OCI-LY7 (cell line): Measurements from ENCODE around the gene PLPP3. TPM values are rescaled to one million over a fixed set of nuclear protein-coding genes. Genes with fewer than 3 reads are reported as not detected.

Source experiments
- BruUV-seq: library from RNA; stranded (reverse); fragments of 400-500 nt; replicated peaks from 2 replicates; lab custom pipeline; 2021; lab: Mats Ljungman, UMichigan
- CTCF ChIA-PET: fragments of 300-600 bp; sonication (Branson Sonifier 250); formaldehyde crosslinking; loops from one replicate; lab custom pipeline; 2022; ENCODE audit warnings: antibody characterized with exemption; ENCODE audit not compliant: unreplicated experiment; lab: Charles Lee
- POLR2A ChIA-PET: fragments of 300-600 bp; sonication (Branson Sonifier 250); formaldehyde crosslinking; loops from one replicate; lab custom pipeline; 2022; ENCODE audit warnings: antibody characterized with exemption; lab: Charles Lee
- DNase-seq: peaks from one replicate; pipeline ENCODE4 v3.0.0-alpha.2; 2015; ENCODE audit warnings: low spot score
- H2AFZ ChIP-seq: fragments of 200-600 bp; sonication (generic), shearing (Covaris generic); 2 replicates; pipeline ENCODE4 v1.6.1; 2014; ENCODE audit warnings: mild to moderate bottlenecking, antibody characterized with exemption, low read length, moderate library complexity
- H3K27ac ChIP-seq: fragments of 200-600 bp; sonication (generic); 2 replicates; pipeline ENCODE4 v1.5.1; 2014; ENCODE audit warnings: mixed run types, low read depth, mild to moderate bottlenecking, moderate library complexity, low read length, inconsistent platforms; ENCODE audit not compliant: poor library complexity, severe bottlenecking
- H3K36me3 ChIP-seq: fragments of 200-600 bp; sonication (generic); 2 replicates; pipeline ENCODE4 v1.6.1; 2014; ENCODE audit warnings: mild to moderate bottlenecking, antibody characterized with exemption, low read length, moderate library complexity, mixed read lengths; ENCODE audit not compliant: insufficient read depth
- H3K4me1 ChIP-seq: fragments of 200-600 bp; sonication (generic); 2 replicates; pipeline ENCODE4 v1.5.1; 2014; ENCODE audit warnings: mild to moderate bottlenecking, low read length; ENCODE audit not compliant: insufficient read depth, poor library complexity, severe bottlenecking
- H3K4me2 ChIP-seq: fragments of 200-600 bp; sonication (generic); 2 replicates; pipeline ENCODE4 v1.6.1; 2014; ENCODE audit warnings: mild to moderate bottlenecking, low read length
- H3K4me3 ChIP-seq: fragments of 200-600 bp; sonication (generic); 2 replicates; pipeline ENCODE4 v1.5.1; 2014; ENCODE audit warnings: mild to moderate bottlenecking, low read depth, low read length; ENCODE audit not compliant: poor library complexity, severe bottlenecking
- H3K79me2 ChIP-seq: fragments of 200-600 bp; sonication (generic); 2 replicates; pipeline ENCODE4 v1.6.1; 2016; ENCODE audit warnings: low read depth, mild to moderate bottlenecking, low read length, moderate library complexity, mixed read lengths; ENCODE audit not compliant: insufficient read depth
- H3K9me2 ChIP-seq: fragments of 200-600 bp; sonication (generic); 2 replicates; pipeline ENCODE4 v1.6.1; 2016; ENCODE audit warnings: mild to moderate bottlenecking, low read length, mixed read lengths; ENCODE audit not compliant: insufficient read depth
- H3K9me3 ChIP-seq: fragments of 200-600 bp; sonication (generic); 2 replicates; pipeline ENCODE4 v1.6.1; 2014; ENCODE audit warnings: mild to moderate bottlenecking, mixed run types, low read length, mixed read lengths
- H4K20me1 ChIP-seq: fragments of 200-600 bp; sonication (generic); 2 replicates; pipeline ENCODE4 v1.6.1; 2014; ENCODE audit warnings: mild to moderate bottlenecking, antibody characterized with exemption, low read length, moderate library complexity, mixed read lengths; ENCODE audit not compliant: insufficient read depth
- CTCF ChIP-seq: fragments of 200-600 bp; sonication (generic); conservative IDR thresholded peaks from 2 replicates; pipeline ENCODE4 v1.5.1; 2014; ENCODE audit warnings: mild to moderate bottlenecking, antibody characterized with exemption, low read length, moderate library complexity, mixed read lengths
- EZH2phosphoT487 ChIP-seq: fragments of 200-600 bp; sonication (generic); IDR thresholded peaks from 2 replicates; pipeline ENCODE4 v1.6.1; 2018; ENCODE audit warnings: low read depth, borderline replicate concordance, mild to moderate bottlenecking, mixed run types, antibody characterized with exemption, low read length, moderate library complexity, mixed read lengths
- intact Hi-C: fragments of 100-400 bp; cut with micrococcal nuclease; formaldehyde crosslinking; loops from one replicate; pipeline ENCODE4 v1.10.0; 2022; ENCODE audit not compliant: unreplicated experiment
- total RNA-seq, 2 experiments: library from RNA; depleted of rRNA in 1 of 2; stranded (reverse); fragments of >200 nt in 1 of 2; shearing (Covaris generic) in 1 of 2; gene quantifications; 2 replicates each; pipeline ENCODE4 v1.2.3, GENCODE V29; 2014 to 2022

The PLPP3 gene
- total RNA-seq, 2 experiments from 2014 or later = 0.92 to 1.7 TPM

DNA sequence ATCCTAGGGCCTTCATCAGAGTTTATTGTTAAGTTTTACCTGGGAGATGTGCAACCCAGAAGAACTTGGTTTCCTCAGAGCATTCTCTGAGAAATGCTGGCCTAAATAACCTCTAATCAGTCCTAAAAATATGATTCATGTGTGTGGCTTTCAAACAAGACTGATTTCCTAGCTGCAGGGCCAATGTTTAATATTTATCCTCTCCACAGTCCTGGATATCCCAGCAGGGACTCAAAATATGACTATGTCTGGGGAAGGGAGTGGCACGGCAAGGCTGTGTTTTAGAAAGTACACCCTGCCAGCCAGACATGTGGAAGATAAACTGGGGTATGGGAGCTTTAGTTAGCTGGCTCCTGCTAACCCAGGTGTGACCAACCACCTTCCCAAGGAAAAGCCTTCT is 26.3 kb downstream of the PLPP3 start:
- POLR2A ChIA-PET = interaction anchor here (1.7 kb wide), 1 partner anchor 9 kb away, joined by 3 read pairs; no protein-coding TSS in a partner anchor
- Histone ChIP-seq H3K4me1 (peaks cover 17% of the 10 kb centered on the region), H3K9me3 (no peaks in the 10 kb centered on the region), H3K79me2 (no peaks in the 10 kb centered on the region), H3K36me3 (no peaks in the 10 kb centered on the region), H2AFZ (no peak overlapping the region), H4K20me1 (no peaks in the 10 kb centered on the region), H3K4me3 (no peak overlapping the region), H3K4me2 (no peak overlapping the region), H3K27ac (no peak overlapping the region), H3K9me2 (no peaks in the 10 kb centered on the region)
- intact Hi-C loops = no loop called here
- no peak for TF ChIP-seq EZH2phosphoT487
- no peak for TF ChIP-seq CTCF
- no peak for DNase-seq
- BruUV-seq = no TSS peak
- CTCF ChIA-PET = no interaction called here

- Histone ChIP-seq H3K27ac (no peak overlapping the region), H2AFZ (no peak overlapping the region), H4K20me1 (no peaks in the 10 kb centered on the region), H3K9me3 (no peaks in the 10 kb centered on the region), H3K79me2 (no peaks in the 10 kb centered on the region), H3K4me1 (peaks cover 17% of the 10 kb centered on the region), H3K9me2 (no peaks in the 10 kb centered on the region), H3K36me3 (no peaks in the 10 kb centered on the region), H3K4me2 (no peak overlapping the region), H3K4me3 (no peak overlapping the region)
- no peak for DNase-seq
- no TSS peak for BruUV-seq
- intact Hi-C loops = no loop called here
- CTCF ChIA-PET = no interaction called here
- POLR2A ChIA-PET = interaction anchor here (1.0 kb wide), 1 partner anchor 9 kb away, joined by 3 read pairs; no protein-coding TSS in a partner anchor
- TF ChIP-seq EZH2phosphoT487 (no peak), CTCF (no peak)
These were observed 27.0 kb downstream of the PLPP3 start for GRCh38 chr1:56552349-56552748.

DNA sequence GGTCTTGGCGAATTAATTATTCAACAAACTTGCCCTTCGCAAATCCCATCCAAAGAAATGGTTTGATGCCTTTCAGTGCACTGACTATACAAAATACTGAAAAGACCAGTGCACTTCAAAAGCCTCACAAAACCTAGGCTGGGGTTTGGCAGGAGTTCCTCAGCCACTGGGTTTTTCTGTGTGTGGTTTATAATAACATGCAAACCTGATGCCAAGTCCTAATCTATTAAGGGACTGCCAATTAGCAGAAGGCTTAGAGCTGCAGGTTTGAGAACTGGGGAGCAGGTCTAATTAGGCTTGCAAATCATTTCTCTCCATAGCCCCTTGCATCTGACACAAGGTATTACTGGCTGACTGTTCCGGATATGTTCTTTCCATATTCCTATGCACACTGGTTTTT is 27.7 kb downstream of the PLPP3 start:
- BruUV-seq = no TSS peak
- CTCF ChIA-PET = no interaction called here

More for the DNA sequence above, 27.7 kb downstream of the PLPP3 start:
- Histone ChIP-seq H3K4me1 (peaks cover 17% of the 10 kb centered on the region), H3K36me3 (no peaks in the 10 kb centered on the region), H3K27ac (no peak overlapping the region), H3K79me2 (no peaks in the 10 kb centered on the region), H2AFZ (no peak overlapping the region), H4K20me1 (no peaks in the 10 kb centered on the region), H3K9me3 (no peaks in the 10 kb centered on the region), H3K4me3 (no peak overlapping the region), H3K9me2 (no peaks in the 10 kb centered on the region), H3K4me2 (no peak overlapping the region)
- TF ChIP-seq CTCF (no peak), EZH2phosphoT487 (no peak)
- POLR2A ChIA-PET = interaction anchor here (1.0 kb wide), 1 partner anchor 9 kb away, joined by 3 read pairs; no protein-coding TSS in a partner anchor
- no peak for DNase-seq
- intact Hi-C loops = no loop called here
